Ascending aorta (tissue), 2 donors: ENCODE data around the gene TMEM154. TPM values are rescaled to one million over a fixed set of nuclear protein-coding genes. Genes with fewer than 3 reads are reported as not detected.

ENCODE experiments used
- DNase-seq, 2 donors: peaks; one replicate each; pipeline ENCODE4 v3.0.0-alpha.2; 2019; ENCODE audit warnings: low spot score in 2 of 2
- H3K27ac ChIP-seq, 2 donors: fragments of 200-600 bp; sonication (generic); one replicate each; pipeline ENCODE4 v1.5.1; 2016 to 2017; ENCODE audit warnings: mild to moderate bottlenecking in 1 of 2
- H3K27me3 ChIP-seq: fragments of 200-600 bp; sonication (generic); one replicate; pipeline ENCODE4 v1.5.1; 2017
- H3K36me3 ChIP-seq, 2 donors: fragments of 200-600 bp; sonication (generic); one replicate each; pipeline ENCODE4 v1.5.1; 2016
- H3K4me1 ChIP-seq, 2 donors: fragments of 200-600 bp; sonication (generic); one replicate each; pipeline ENCODE4 v1.5.1; 2016 to 2017; ENCODE audit warnings: mild to moderate bottlenecking in 1 of 2
- H3K4me3 ChIP-seq, 2 donors: fragments of 200-600 bp; sonication (generic); one replicate each; pipeline ENCODE4 v1.5.1; 2016 to 2017; ENCODE audit warnings: mild to moderate bottlenecking in 1 of 2
- H3K9me3 ChIP-seq, 2 donors: fragments of 200-600 bp; sonication (generic); one replicate each; pipeline ENCODE4 v1.5.1; 2016
- CTCF ChIP-seq, 3 experiments: fragments of 200-600 bp in 2 of 3; fragments of 450-650 bp in 1 of 3; sonication (generic) in 2 of 3; IDR thresholded peaks; one replicate each; pipeline ENCODE4 v1.5.1; 2016 to 2019; ENCODE audit warnings: antibody characterized with exemption in 3 of 3, mild to moderate bottlenecking in 1 of 3, moderate library complexity in 1 of 3
- intact Hi-C: fragments of 100-400 bp; cut with DNase I; formaldehyde crosslinking; loops from one replicate; pipeline ENCODE4 v1.15.1; 2023
- total RNA-seq: library from RNA; depleted of rRNA; stranded (reverse); fragments of >200 nt; gene quantifications from one replicate; pipeline ENCODE4 v1.1.0, GENCODE V29; 2016

Gene TMEM154
- total RNA-seq, 1 donor from 2014 or later, result 1.4 TPM

GRCh38 chr4:152613351-152613750, 66.4 kb downstream of the TMEM154 start:
- Histone ChIP-seq H3K27me3 (no peaks in the 10 kb centered on the region), H3K27ac (no peak overlapping the region), H3K4me3 (no peak overlapping the region), H3K4me1 (no peaks in the 10 kb centered on the region), H3K36me3 (no peaks in the 10 kb centered on the region), H3K9me3 (no peaks in the 10 kb centered on the region)
- no peak for TF ChIP-seq CTCF (IDR thresholded peaks at IDR 0.05)
- no peak for DNase-seq
- intact Hi-C loops, result no loop called here

DNA sequence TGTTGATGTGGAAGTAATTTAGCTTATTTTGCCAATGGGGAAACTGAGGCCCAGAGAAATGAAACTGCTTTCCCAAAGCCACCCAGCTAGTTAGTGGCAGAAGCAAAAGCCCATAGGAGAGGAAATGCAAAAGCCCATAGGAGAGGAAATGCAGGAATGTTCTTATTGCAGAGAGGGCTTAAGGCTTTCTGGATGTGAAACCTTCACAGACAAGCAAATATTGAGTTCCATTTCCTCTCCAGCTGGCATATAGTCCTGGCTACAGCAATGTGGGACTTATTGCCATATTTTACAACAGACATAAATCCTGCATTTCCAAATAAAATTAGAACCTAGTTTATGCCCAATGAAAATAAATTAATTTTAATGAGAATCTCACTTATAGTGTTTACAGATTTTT, 69.7 kb downstream of the TMEM154 start:
- no peak for DNase-seq
- Histone ChIP-seq H3K27me3 (no peaks in the 10 kb centered on the region), H3K36me3 (no peaks in the 10 kb centered on the region), H3K9me3 (no peaks in the 10 kb centered on the region), H3K4me3 (no peak overlapping the region), H3K4me1 (no peaks in the 10 kb centered on the region), H3K27ac (no peak overlapping the region)
- intact Hi-C loops, result no loop called here
- TF ChIP-seq CTCF (IDR thresholded peaks at IDR 0.05), result no peak

GRCh38 chr4:152609481-152609880, 70.3 kb downstream of the TMEM154 start:
- Histone ChIP-seq H3K36me3 (no peaks in the 10 kb centered on the region), H3K4me3 (no peak overlapping the region), H3K27ac (no peak overlapping the region), H3K4me1 (no peaks in the 10 kb centered on the region), H3K9me3 (no peaks in the 10 kb centered on the region), H3K27me3 (no peaks in the 10 kb centered on the region)
- no peak for TF ChIP-seq CTCF (IDR thresholded peaks at IDR 0.05)
- DNase-seq, result no peak
- intact Hi-C loops, result no loop called here

- H3K27ac ChIP-seq, result no peak overlapping the region
- no peak overlapping the region for H3K4me3 ChIP-seq
- no peaks in the 10 kb centered on the region for H3K9me3 ChIP-seq
- intact Hi-C loops, result no loop called here
- no peaks in the 10 kb centered on the region for H3K36me3 ChIP-seq
- no peaks in the 10 kb centered on the region for H3K4me1 ChIP-seq
- H3K27me3 ChIP-seq, result no peaks in the 10 kb centered on the region
- DNase-seq, result no peak
- TF ChIP-seq CTCF (IDR thresholded peaks at IDR 0.05), result no peak
Observed at GRCh38 chr4:152607178-152607577, 72.6 kb downstream of the TMEM154 start.

DNA sequence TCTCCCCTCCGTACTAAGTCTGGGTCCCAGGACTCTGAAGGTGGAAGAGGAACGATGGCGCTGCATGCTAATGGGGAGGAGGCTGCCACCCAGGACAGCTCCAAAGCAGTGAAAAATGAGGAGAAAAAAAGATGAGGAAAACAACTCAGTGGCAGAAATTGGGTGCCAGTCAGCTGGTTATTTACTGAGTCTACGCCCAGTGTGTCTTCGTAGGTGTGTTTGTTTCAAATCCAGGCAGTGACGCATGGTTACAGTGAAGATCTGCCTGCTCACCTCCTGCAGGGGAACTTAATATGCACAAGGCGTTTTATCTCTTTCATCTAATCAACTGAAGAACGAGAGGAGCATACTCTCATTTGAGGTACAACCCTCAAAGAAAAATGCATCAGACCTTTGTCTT, 73.0 kb downstream of the TMEM154 start:
- Histone ChIP-seq H3K9me3 (no peaks in the 10 kb centered on the region), H3K4me1 (no peaks in the 10 kb centered on the region), H3K27ac (no peak overlapping the region), H3K36me3 (no peaks in the 10 kb centered on the region), H3K4me3 (no peak overlapping the region), H3K27me3 (no peaks in the 10 kb centered on the region)
- TF ChIP-seq CTCF (IDR thresholded peaks at IDR 0.05), result no peak
- no peak for DNase-seq
- intact Hi-C loops, result no loop called here

- Histone ChIP-seq H3K4me3 (no peak overlapping the region), H3K36me3 (no peaks in the 10 kb centered on the region), H3K4me1 (no peaks in the 10 kb centered on the region), H3K27ac (no peak overlapping the region), H3K27me3 (no peaks in the 10 kb centered on the region), H3K9me3 (no peaks in the 10 kb centered on the region)
- no peak for DNase-seq
- TF ChIP-seq CTCF (IDR thresholded peaks at IDR 0.05), result no peak
- intact Hi-C loops, result no loop called here
Observed at GRCh38 chr4:152605641-152606335, 74.0 kb downstream of the TMEM154 start.
